ENCODE measurements around the gene KICS2.

DNA sequence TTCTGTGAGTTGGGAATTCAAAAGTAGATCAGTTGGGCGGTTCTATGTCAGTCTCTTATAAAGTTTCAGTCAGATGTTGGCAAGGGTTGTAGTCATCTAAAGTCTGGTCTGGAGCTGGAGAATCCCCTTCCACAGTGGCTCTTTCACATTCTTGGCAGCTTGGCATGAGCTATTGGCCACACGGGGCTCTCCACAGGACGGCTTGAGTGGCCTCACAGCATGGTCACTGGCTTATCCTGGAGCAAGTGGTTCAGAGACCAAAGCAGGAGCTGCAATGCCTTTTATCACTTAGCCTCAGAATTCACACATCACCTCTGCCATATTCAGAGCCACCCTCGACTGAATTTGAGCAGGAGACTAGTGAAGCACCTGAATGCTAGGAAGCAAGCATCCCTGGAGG is 7.1 kb upstream of the KICS2 start:
- TF ChIP-seq, protein P1, sequence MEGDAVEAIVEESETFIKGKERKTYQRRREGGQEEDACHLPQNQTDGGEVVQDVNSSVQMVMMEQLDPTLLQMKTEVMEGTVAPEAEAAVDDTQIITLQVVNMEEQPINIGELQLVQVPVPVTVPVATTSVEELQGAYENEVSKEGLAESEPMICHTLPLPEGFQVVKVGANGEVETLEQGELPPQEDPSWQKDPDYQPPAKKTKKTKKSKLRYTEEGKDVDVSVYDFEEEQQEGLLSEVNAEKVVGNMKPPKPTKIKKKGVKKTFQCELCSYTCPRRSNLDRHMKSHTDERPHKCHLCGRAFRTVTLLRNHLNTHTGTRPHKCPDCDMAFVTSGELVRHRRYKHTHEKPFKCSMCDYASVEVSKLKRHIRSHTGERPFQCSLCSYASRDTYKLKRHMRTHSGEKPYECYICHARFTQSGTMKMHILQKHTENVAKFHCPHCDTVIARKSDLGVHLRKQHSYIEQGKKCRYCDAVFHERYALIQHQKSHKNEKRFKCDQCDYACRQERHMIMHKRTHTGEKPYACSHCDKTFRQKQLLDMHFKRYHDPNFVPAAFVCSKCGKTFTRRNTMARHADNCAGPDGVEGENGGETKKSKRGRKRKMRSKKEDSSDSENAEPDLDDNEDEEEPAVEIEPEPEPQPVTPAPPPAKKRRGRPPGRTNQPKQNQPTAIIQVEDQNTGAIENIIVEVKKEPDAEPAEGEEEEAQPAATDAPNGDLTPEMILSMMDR (IDR thresholded peaks at IDR 0.05 in 8 of 11, conservative IDR thresholded peaks at IDR 0.05 in 3 of 11): no peak
- TF ChIP-seq POLR2AphosphoS5 (IDR thresholded peaks at IDR 0.05) (no peak), POLR2A (IDR thresholded peaks at IDR 0.05) (no peak)

Measured in spleen (tissue), 7 donors.